Transverse colon (tissue), 4 donors: ENCODE measurements around the gene EVA1C. TPM values are rescaled to one million over a fixed set of nuclear protein-coding genes. Genes with fewer than 3 reads are reported as not detected.

Experiments used
- DNase-seq: peaks from one replicate; pipeline ENCODE4 v3.0.0-alpha.2; 2019
- H3K27ac ChIP-seq, 4 donors: fragments of 200-600 bp; sonication (generic); 2 replicates each; pipeline ENCODE4 v1.5.1; 2016 to 2018; ENCODE audit warnings: inconsistent platforms in 4 of 4
- H3K27me3 ChIP-seq: fragments of 200-600 bp; sonication (generic); 2 replicates; pipeline ENCODE4 v1.5.1; 2017; ENCODE audit warnings: inconsistent platforms
- H3K36me3 ChIP-seq, 4 donors: fragments of 200-600 bp; sonication (generic); 2 replicates each; pipeline ENCODE4 v1.5.1; 2017 to 2019; ENCODE audit warnings: inconsistent platforms in 4 of 4
- H3K4me1 ChIP-seq, 4 donors: fragments of 200-600 bp; sonication (generic); 2 replicates each; pipeline ENCODE4 v1.5.1; 2017 to 2020; ENCODE audit warnings: inconsistent platforms in 4 of 4
- H3K4me3 ChIP-seq, 4 donors: fragments of 200-600 bp; sonication (generic); 1 replicate in 1 of 4; 2 replicates in 3 of 4; pipeline versions ENCODE4 v1.5.1 to v1.6.1; 2017 to 2019; ENCODE audit warnings: inconsistent platforms in 4 of 4
- H3K9me3 ChIP-seq, 2 donors: fragments of 200-600 bp; sonication (generic); 2 replicates each; pipeline ENCODE4 v1.5.1; 2017 to 2019; ENCODE audit warnings: inconsistent platforms in 2 of 2
- EP300 ChIP-seq: sonication (generic); formaldehyde crosslinking; IDR thresholded peaks from one replicate; pipeline ENCODE4 v1.6.1; 2017; ENCODE audit warnings: antibody characterized with exemption, low read depth
- POLR2A ChIP-seq: fragments of 450-650 bp; IDR thresholded peaks from one replicate; pipeline ENCODE4 v1.6.1; 2016; ENCODE audit warnings: antibody characterized with exemption, mild to moderate bottlenecking, moderate library complexity
- POLR2AphosphoS5 ChIP-seq, 3 donors: sonication (generic); formaldehyde crosslinking; IDR thresholded peaks; one replicate each; pipeline ENCODE4 v1.6.1; 2016; ENCODE audit warnings: antibody characterized with exemption in 3 of 3
- WGBS, 2 donors: methylation state at CpG; one replicate each; pipeline ENCODE4 v1.1.5; 2018; ENCODE audit warnings: low coverage in 1 of 2; 5-methylcytosine and 5-hydroxymethylcytosine counted together
- in situ Hi-C, 4 donors: fragments of 200-750 bp; cut with MboI; loops; one replicate each; pipeline versions ENCODE4 v1.15.0 to v1.15.1; 2017; ENCODE audit warnings: low sequenced_read_pairs in 3 of 4, low pct_ligation_motif_present in 1 of 4, low pct_unique_long_range_greater_than_20kb in 1 of 4
- intact Hi-C: fragments of 100-400 bp; cut with DNase I; formaldehyde crosslinking; loops from one replicate; pipeline ENCODE4 v1.15.1; 2023; ENCODE audit warnings: low total_unique reads
- total RNA-seq, 4 donors: library from RNA; depleted of rRNA; stranded (reverse); fragments of >200 nt; gene quantifications; one replicate each; pipeline ENCODE4 v1.1.0, GENCODE V29; 2016
- TF ChIP-seq, protein P1 (sequence below), 5 experiments: fragments of 200-600 bp in 3 of 5; fragments of 450-650 bp in 2 of 5; sonication (generic) in 3 of 5; IDR thresholded peaks; 1 replicate in 2 of 5; 2 replicates in 3 of 5; pipeline ENCODE4 v1.5.1; 2016 to 2017; ENCODE audit warnings: antibody characterized with exemption in 5 of 5, inconsistent platforms in 3 of 5, mild to moderate bottlenecking in 2 of 5, moderate library complexity in 1 of 5

Gene EVA1C
- total RNA-seq, 4 donors from 2014 or later = 8.6 to 44.1 (median 33.8) TPM

DNA sequence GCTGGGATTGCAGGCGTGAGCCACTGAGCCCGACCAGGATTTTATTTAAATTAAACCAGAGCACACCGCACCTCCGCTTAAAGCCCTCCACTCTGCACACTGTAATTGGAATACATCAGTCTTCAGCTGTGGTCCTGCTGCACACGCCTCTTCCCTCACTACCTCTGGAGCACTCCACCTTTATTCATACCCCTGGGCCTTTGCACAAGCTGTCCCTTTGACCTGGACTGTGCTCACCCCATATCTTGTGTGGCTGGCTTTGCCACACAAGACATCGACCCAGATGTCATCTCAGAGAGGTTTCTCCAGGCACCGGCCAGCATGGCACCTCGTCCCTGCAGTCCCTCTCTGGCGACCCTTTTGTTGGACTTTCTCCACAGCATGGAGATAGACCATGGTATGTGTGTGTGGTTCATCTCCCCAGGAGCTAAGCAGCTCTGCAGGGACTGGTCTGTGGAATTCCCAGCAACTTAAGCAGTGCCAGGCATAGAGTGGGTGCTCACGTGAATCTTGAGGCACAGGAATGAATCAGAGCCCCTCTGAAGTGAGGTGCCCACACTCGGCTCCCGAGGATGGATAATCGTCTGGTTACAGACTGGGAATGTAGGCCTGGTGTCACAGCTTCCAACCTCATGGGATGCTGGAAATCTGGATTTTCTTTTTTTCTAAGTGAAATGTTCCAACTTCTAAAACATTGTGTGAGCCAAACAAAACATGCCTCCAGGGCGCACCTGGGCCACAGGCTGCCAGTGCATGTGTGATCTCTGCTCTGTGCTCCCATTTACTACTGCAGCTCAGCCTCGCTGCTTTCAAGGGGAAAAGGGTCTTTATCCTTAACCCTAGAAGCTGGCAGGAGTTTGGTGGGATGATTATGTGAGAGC is 61.9 kb downstream of the EVA1C start:
- Histone ChIP-seq H3K9me3 (no peaks in the 10 kb centered on the region), H3K27me3 (no peaks in the 10 kb centered on the region), H3K4me3 (no peak overlapping the region), H3K36me3 (peaks cover 0 to 6% (median 0%) of the 10 kb centered on the region in 4 donors), H3K27ac (peak overlapping the region in 3 of 4 donors; percentile 53 to 76 (median 71)), H3K4me1 (peaks cover 2 to 29% (median 13%) of the 10 kb centered on the region in 4 donors)
- DNase-seq = no peak
- 80 to 90% methylated on average over 4 to 15 of the region's 15 CpGs for WGBS, 2 donors
- TF ChIP-seq POLR2A (no peak), POLR2AphosphoS5 (IDR thresholded peaks at IDR 0.05) (no peak), EP300 (no peak)
- TF ChIP-seq, protein P1, sequence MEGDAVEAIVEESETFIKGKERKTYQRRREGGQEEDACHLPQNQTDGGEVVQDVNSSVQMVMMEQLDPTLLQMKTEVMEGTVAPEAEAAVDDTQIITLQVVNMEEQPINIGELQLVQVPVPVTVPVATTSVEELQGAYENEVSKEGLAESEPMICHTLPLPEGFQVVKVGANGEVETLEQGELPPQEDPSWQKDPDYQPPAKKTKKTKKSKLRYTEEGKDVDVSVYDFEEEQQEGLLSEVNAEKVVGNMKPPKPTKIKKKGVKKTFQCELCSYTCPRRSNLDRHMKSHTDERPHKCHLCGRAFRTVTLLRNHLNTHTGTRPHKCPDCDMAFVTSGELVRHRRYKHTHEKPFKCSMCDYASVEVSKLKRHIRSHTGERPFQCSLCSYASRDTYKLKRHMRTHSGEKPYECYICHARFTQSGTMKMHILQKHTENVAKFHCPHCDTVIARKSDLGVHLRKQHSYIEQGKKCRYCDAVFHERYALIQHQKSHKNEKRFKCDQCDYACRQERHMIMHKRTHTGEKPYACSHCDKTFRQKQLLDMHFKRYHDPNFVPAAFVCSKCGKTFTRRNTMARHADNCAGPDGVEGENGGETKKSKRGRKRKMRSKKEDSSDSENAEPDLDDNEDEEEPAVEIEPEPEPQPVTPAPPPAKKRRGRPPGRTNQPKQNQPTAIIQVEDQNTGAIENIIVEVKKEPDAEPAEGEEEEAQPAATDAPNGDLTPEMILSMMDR (IDR thresholded peaks at IDR 0.05) = no peak
- intact Hi-C loops = no loop called here
- in situ Hi-C loops = no loop called here

DNA sequence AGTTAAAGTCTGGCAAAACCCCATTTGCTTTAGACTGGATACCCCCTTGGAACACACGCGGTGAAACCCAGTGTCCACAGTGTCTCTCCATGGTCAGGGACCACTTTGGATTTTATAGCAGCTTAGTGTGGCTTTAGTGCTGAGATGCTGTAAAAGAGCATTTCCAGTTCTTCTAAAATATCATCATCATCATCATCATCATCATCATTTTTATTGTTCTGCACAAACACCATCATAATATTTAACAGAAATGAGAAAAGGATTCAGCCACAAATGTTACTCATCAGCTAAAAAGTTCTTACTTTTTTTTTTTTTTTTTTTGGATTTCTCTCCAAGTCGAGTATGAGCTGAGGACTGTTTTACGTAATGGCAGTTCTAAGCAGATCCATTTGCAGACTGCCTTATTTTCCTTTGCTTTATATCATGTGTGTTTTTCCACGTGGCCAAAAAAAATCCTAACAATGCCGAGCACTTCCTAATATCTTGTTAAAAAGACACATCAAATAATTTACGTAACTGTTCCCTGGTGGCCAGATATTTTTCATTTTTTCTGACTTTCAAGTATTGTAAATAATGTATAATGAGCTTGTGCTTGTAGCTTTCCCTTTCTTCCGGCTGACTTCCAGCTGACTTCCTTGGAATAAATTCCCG is 62.8 kb downstream of the EVA1C start:
- no peak for TF ChIP-seq POLR2AphosphoS5 (IDR thresholded peaks at IDR 0.05)
- H3K27ac ChIP-seq = peak overlapping the region; percentile 53 to 76 (median 69)
- no peak for DNase-seq

DNA sequence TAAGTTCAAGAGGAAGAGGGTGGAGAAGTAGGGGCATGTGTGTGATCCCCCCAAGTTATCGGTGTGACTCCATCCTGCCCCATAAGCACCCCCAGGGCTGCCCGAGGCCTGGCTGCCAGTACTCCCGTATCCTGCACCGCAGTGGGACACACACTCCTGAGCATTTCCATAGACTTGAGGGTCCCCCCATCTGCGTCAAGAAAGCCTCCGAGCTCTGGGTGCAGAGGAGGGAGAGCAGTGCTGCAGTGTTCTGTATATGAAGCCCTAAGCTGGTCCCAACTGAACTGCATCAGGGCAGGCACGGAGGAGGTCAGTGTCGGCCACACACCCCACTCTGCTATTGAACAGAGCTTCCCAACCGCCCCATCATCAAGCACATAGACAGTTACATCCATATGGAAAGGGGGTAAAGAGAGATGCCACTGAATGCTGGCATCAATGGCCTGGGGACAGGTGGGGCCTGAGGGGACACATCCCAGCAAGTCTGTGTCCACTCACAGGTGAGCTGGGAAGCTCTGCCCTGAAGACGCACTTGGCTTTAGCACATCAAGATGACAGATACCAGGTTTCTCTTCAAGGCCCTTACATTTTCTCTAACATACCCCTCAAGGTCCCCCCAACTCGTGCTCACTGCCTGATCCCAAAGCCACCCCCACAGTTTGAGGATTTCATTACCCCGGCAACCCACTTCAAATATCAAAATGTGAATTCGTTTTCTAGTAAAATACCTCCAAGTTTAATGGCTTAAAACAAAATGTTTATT is 64.3 kb downstream of the EVA1C start:
- Histone ChIP-seq H3K4me3 (no peak overlapping the region), H3K27me3 (no peaks in the 10 kb centered on the region), H3K9me3 (no peaks in the 10 kb centered on the region), H3K36me3 (no peaks in the 10 kb centered on the region), H3K4me1 (peaks cover 2 to 29% (median 13%) of the 10 kb centered on the region in 4 donors), H3K27ac (peak overlapping the region; percentile 53 to 76 (median 69))
- intact Hi-C loops = no loop called here
- TF ChIP-seq POLR2A (no peak), EP300 (no peak), POLR2AphosphoS5 (IDR thresholded peaks at IDR 0.05) (no peak)
- TF ChIP-seq, protein P1 (IDR thresholded peaks at IDR 0.05) = no peak
- WGBS, 2 donors = 85 to 88% methylated on average over 5 to 12 of the region's 13 CpGs
- no peak for DNase-seq
- in situ Hi-C loops = no loop called here

More for the DNA sequence above, 62.8 kb downstream of the EVA1C start:
- Histone ChIP-seq H3K9me3 (no peaks in the 10 kb centered on the region), H3K36me3 (peaks cover 0 to under 1% (median 0%) of the 10 kb centered on the region in 4 donors), H3K27me3 (no peaks in the 10 kb centered on the region), H3K4me3 (no peak overlapping the region), H3K4me1 (peaks cover 2 to 29% (median 13%) of the 10 kb centered on the region in 4 donors)
- in situ Hi-C loops = no loop called here
- intact Hi-C loops = no loop called here
- WGBS, 2 donors = 33 to 42% methylated on average over 9 of the region's 9 CpGs

DNA sequence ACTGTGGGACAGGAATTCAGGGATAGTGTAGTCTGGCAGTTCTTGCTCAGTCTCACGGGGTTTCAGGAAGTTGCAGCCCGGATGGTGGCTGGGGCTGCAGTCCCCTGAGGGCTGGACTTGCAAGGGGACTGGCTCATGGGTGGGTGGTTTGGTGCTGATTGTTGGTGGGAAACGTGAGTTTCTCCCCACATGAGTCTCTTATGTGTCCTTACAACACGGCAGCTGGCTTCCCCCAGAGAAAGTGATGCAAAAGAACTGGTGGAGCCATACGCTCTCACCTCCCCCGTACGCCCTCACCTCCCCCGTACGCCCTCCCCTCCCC is 64.9 kb downstream of the EVA1C start:
- Histone ChIP-seq H3K4me1 (peaks cover 2 to 29% (median 13%) of the 10 kb centered on the region in 4 donors), H3K36me3 (no peaks in the 10 kb centered on the region), H3K4me3 (no peak overlapping the region), H3K9me3 (no peaks in the 10 kb centered on the region), H3K27me3 (no peaks in the 10 kb centered on the region), H3K27ac (no peak overlapping the region)
- no peak for DNase-seq
- 79% methylated on average over 8 of the region's 9 CpGs; no CpG with 5 or more reads in 1 of the 2 donors for WGBS, 2 donors
- TF ChIP-seq EP300 (no peak), POLR2AphosphoS5 (IDR thresholded peaks at IDR 0.05) (no peak), POLR2A (no peak)
- TF ChIP-seq, protein P1 (IDR thresholded peaks at IDR 0.05) = no peak
- in situ Hi-C loops = no loop called here
- intact Hi-C loops = no loop called here
